Brain microvascular endothelial cell (primary cell): ENCODE data around the gene SH3GL2.

Experiments used
- DNase-seq: peaks from one replicate; pipeline ENCODE4 v3.0.0-alpha.2; 2020
- H3K27ac ChIP-seq: fragments of 250-450 bp; sonication (Bioruptor Pico); 2 replicates; pipeline ENCODE4 v1.5.1; 2020; ENCODE audit warnings: mild to moderate bottlenecking, moderate library complexity
- H3K27me3 ChIP-seq: fragments of 250-450 bp; sonication (Bioruptor Pico); replicated peaks from 2 replicates; pipeline ENCODE4 v1.5.1; 2020; ENCODE audit warnings: mild to moderate bottlenecking
- H3K36me3 ChIP-seq: fragments of 250-450 bp; sonication (Bioruptor Pico); replicated peaks from 2 replicates; pipeline ENCODE4 v1.5.1; 2020; ENCODE audit warnings: mild to moderate bottlenecking
- H3K4me3 ChIP-seq: 2 replicates; pipeline ENCODE4 v1.5.1; 2011; ENCODE audit warnings: low read depth, mild to moderate bottlenecking, control low read depth, low read length, moderate library complexity
- in situ Hi-C: cut with HindIII; loops from 2 replicates; pipeline ENCODE4 v1.10.0; 2017; ENCODE audit warnings: low sequenced_read_pairs, low pct_ligation_motif_present
- TF ChIP-seq, protein P1 (sequence below): IDR thresholded peaks from 2 replicates; pipeline ENCODE4 v1.5.1; 2011; ENCODE audit warnings: low read depth, mild to moderate bottlenecking, moderate library complexity, low read length, control low read depth, inconsistent platforms; ENCODE audit errors: missing control alignments

The SH3GL2 gene

DNA sequence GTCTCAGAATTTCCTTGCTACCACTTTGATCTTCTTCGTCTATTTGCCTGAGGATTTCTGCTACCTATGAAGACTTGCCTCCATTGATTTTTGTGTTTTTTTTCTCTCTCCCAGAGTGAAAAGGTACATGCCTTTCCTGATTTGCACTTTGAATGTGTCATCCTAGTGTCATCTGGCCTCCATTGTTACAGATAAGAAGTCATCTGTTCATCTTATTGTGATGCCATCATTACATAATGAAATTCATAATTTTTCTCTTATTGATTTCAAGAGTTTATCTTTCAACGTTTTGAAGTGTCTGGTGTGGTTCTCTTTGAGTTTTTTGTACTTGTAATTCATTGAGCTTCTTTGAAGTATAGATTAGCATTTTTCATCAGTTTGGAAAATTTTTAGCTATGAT is 144.8 kb downstream of the SH3GL2 start:
- Histone ChIP-seq H3K27me3 (no peaks in the 10 kb centered on the region), H3K27ac (no peak overlapping the region), H3K36me3 (no peaks in the 10 kb centered on the region), H3K4me3 (no peak overlapping the region)
- DNase-seq: no peak
- in situ Hi-C loops: no loop called here
- TF ChIP-seq, protein P1, sequence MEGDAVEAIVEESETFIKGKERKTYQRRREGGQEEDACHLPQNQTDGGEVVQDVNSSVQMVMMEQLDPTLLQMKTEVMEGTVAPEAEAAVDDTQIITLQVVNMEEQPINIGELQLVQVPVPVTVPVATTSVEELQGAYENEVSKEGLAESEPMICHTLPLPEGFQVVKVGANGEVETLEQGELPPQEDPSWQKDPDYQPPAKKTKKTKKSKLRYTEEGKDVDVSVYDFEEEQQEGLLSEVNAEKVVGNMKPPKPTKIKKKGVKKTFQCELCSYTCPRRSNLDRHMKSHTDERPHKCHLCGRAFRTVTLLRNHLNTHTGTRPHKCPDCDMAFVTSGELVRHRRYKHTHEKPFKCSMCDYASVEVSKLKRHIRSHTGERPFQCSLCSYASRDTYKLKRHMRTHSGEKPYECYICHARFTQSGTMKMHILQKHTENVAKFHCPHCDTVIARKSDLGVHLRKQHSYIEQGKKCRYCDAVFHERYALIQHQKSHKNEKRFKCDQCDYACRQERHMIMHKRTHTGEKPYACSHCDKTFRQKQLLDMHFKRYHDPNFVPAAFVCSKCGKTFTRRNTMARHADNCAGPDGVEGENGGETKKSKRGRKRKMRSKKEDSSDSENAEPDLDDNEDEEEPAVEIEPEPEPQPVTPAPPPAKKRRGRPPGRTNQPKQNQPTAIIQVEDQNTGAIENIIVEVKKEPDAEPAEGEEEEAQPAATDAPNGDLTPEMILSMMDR: no peak

DNA sequence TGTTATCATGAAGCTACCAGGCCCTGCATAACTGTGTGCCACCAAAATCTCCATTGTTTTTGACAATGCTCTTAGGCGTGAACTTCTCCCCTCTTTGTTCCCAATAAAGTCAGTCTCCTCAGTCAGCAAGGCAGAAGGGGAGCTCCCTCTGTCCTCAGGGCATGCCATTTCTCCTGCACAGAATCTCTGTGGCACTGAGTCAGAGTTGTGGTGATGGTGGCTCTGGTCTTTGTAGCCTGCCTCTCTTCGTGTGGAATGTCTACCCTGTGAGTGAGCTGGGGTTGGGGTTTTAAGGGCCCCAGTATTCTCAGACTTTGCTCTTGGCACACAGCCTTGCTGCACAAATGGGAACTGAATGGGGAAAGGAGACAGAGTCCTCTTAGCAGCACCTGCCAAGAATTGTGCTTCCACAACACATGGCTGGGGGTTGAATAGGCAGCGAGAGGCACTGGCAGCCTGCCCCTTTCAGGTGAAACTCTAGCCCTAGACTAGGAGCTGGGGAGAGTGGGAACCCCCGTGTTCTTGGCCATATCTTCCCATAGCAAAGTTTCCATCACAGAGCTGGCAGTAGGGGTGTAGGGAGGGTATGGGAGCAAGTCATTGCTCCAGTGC is 146.6 kb downstream of the SH3GL2 start:
- H3K27me3 ChIP-seq: no peaks in the 10 kb centered on the region
- in situ Hi-C loops: no loop called here
- no peak overlapping the region for H3K27ac ChIP-seq
- no peaks in the 10 kb centered on the region for H3K36me3 ChIP-seq
- TF ChIP-seq, protein P1: no peak
- DNase-seq: no peak
- no peak overlapping the region for H3K4me3 ChIP-seq

DNA sequence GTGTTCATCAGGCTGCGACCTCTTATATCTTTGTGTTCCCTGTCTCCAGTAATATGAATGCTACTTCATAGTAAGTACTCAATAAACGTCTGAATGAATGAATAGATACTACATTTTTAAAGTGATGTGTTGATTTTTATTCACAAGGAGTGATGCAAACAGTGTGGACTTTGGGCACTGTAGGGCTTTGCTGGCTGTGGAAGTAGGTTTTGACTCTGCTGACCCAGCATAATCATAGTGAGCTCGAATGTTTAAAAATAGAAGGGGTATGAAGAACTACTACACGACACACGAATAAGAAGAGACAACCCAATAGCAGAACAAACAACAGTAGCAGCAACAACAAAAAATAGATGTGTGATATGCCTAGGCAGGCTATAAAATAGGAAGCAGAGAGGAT is 147.4 kb downstream of the SH3GL2 start:
- Histone ChIP-seq H3K4me3 (no peak overlapping the region), H3K36me3 (no peaks in the 10 kb centered on the region), H3K27ac (no peak overlapping the region), H3K27me3 (no peaks in the 10 kb centered on the region)
- TF ChIP-seq, protein P1: no peak
- DNase-seq: no peak
- in situ Hi-C loops: no loop called here

DNA sequence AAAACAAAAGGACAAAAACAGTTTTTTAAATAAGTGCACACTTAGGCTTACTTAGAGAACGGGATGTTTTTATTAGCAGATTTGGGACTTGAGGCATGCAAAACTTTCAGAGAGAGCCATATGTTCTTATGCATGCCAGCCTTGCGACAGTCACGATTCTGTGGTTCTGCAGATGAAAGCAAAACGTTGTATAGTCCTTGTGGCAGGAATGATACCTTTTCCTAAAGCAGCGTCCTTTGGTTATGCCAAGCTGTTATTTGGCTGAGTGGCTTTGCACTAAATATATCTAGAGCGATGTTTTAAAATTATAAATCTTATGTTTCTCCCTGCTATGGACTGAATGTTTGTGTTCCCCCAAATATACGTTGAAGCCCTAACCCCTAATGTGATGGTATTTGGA is 152.0 kb downstream of the SH3GL2 start:
- H3K4me3 ChIP-seq: no peak overlapping the region
- TF ChIP-seq, protein P1: no peak
- no peak overlapping the region for H3K27ac ChIP-seq
- no peaks in the 10 kb centered on the region for H3K36me3 ChIP-seq
- no peak for DNase-seq
- no peaks in the 10 kb centered on the region for H3K27me3 ChIP-seq
- in situ Hi-C loops: no loop called here

DNA sequence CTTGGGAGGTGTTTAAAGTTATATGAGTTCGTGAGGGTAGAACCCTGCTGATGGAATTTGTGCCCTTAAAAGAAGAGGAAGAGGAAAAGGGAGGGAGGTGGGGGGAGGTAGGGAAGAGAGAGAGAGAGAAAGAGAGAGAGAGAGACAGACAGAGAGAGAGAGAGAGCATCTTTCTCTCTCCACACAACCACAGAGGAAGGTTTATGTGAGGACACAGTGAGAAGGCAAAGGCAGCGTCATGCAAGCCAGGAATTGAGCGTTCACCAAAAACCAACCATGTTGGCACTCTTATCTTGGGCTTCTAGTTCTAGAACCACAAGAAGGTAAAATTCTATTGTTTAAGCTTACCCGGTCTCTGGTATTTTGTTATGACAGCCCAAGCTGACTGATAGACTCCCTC is 152.4 kb downstream of the SH3GL2 start:
- in situ Hi-C loops: no loop called here
- Histone ChIP-seq H3K36me3 (no peaks in the 10 kb centered on the region), H3K27ac (no peak overlapping the region), H3K27me3 (no peaks in the 10 kb centered on the region), H3K4me3 (no peak overlapping the region)
- no peak for DNase-seq
- TF ChIP-seq, protein P1: no peak

DNA sequence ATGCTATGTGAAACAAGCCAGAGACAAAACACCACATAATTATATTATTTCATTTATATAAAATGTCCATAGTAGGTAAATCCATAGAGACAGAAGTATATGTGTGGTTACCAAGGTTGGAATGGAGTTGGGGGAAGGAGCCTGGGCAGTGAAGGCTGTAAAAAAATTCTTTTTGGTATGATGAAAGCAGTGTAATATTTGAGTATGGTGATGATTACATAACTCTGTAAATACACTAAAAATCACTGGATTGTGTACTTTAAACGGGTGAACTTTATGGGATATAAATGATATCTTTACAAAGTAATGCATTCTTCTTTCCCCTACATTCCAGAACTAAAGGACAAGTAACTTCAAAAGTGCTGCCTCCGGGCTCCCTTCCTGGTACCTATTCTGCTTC is 155.8 kb downstream of the SH3GL2 start:
- no peaks in the 10 kb centered on the region for H3K36me3 ChIP-seq
- H3K27ac ChIP-seq: no peak overlapping the region
- TF ChIP-seq, protein P1: no peak
- in situ Hi-C loops: no loop called here
- no peak for DNase-seq
- H3K27me3 ChIP-seq: no peaks in the 10 kb centered on the region
- H3K4me3 ChIP-seq: no peak overlapping the region
